Osteocyte (in vitro differentiated cells): ENCODE data around the gene ANGEL1. TPM values are rescaled to one million over a fixed set of nuclear protein-coding genes. Genes with fewer than 3 reads are reported as not detected.

ENCODE experiments used
- DNase-seq: peaks from one replicate; pipeline ENCODE4 v3.0.0; 2021; ENCODE audit warnings: mixed read lengths; ENCODE audit not compliant: unreplicated experiment; ENCODE audit errors: extremely low spot score
- H3K27ac Mint-ChIP-seq: one replicate; pipeline ENCODE4 v1.8.0; 2021; ENCODE audit warnings: mild to moderate bottlenecking, mixed read lengths; ENCODE audit not compliant: unreplicated experiment
- H3K27me3 Mint-ChIP-seq: one replicate; pipeline ENCODE4 v1.8.0; 2021; ENCODE audit warnings: mixed read lengths; ENCODE audit not compliant: unreplicated experiment
- H3K36me3 Mint-ChIP-seq: one replicate; pipeline ENCODE4 v1.8.0; 2021; ENCODE audit warnings: mixed read lengths; ENCODE audit not compliant: unreplicated experiment
- H3K4me1 Mint-ChIP-seq: one replicate; pipeline ENCODE4 v1.8.0; 2021; ENCODE audit warnings: mixed read lengths; ENCODE audit not compliant: unreplicated experiment
- H3K4me3 Mint-ChIP-seq: one replicate; pipeline ENCODE4 v1.8.0; 2021; ENCODE audit warnings: mild to moderate bottlenecking, moderate library complexity, mixed read lengths; ENCODE audit not compliant: unreplicated experiment
- H3K9me3 Mint-ChIP-seq: one replicate; pipeline ENCODE4 v1.8.0; 2021; ENCODE audit warnings: mixed read lengths; ENCODE audit not compliant: unreplicated experiment
- CTCF ChIP-seq: fragments of 200-600 bp; sonication (generic); IDR thresholded peaks from 2 replicates; pipeline ENCODE4 v1.5.0; 2021; ENCODE audit warnings: antibody characterized with exemption, mild to moderate bottlenecking, moderate library complexity
- total RNA-seq: library from RNA; stranded (reverse); gene quantifications from 2 replicates; pipeline ENCODE4 v1.2.1, GENCODE V29; 2021

The ANGEL1 gene
- total RNA-seq, 1 donor from 2014 or later: 18.7 TPM

- no peak for DNase-seq
- Mint-ChIP-seq H3K27me3 (peaks cover 23% of the 10 kb centered on the region), H3K4me1 (no peaks in the 10 kb centered on the region), H3K9me3 (no peaks in the 10 kb centered on the region), H3K4me3 (no peak overlapping the region), H3K36me3 (no peaks in the 10 kb centered on the region), H3K27ac (no peak overlapping the region)
- TF ChIP-seq CTCF: no peak
Observed at GRCh38 chr14:76820700-76821099, 8.0 kb upstream of the ANGEL1 start.

DNA sequence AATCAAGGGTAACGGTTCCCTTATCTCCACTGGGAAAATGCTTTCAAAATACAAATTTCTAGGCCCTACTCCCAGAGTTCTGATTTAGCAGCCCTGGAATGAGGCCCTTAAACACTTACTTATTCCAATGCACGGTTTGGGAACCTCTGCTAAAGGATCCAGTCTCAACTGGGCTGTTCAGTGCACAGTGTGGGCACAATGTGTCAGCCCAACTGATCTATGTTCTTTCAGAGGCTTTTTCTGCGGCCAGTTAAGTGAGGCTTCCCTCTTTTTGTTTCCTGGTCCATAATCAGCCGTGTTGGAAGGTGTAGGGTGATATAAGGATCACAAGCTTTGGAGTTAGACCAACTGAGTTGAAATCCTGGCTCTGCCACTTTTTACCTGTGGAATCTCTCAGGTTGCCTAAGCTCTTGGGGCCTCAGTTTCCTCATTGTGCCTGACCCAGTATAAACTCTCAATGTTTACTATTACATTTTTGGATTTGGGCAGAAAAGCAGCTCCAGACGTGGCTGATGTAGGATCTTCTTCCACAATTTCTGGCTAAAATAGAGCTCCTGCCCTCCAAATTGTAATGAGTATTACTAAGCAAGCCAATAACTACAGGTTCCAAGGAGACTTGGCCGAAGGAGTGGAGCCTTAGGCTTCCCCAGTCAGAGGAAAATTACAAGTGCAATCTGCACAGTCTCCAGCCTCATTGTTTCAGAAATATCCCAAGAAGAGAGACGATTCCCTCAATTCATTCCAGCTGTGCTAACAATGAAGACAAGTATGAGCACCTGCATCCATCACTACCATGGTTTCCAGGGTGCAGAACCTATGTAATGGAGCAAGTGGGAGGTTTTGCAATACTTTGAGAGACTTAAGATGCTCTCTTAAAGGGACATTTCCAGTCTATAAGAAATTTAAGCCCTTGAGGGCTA is 2.3 kb upstream of the ANGEL1 start:
- Mint-ChIP-seq H3K4me1 (peaks cover 19% of the 10 kb centered on the region), H3K9me3 (no peaks in the 10 kb centered on the region), H3K4me3 (no peak overlapping the region), H3K36me3 (no peaks in the 10 kb centered on the region), H3K27me3 (peaks cover 8% of the 10 kb centered on the region), H3K27ac (no peak overlapping the region)
- no peak for DNase-seq
- no peak for TF ChIP-seq CTCF

DNA sequence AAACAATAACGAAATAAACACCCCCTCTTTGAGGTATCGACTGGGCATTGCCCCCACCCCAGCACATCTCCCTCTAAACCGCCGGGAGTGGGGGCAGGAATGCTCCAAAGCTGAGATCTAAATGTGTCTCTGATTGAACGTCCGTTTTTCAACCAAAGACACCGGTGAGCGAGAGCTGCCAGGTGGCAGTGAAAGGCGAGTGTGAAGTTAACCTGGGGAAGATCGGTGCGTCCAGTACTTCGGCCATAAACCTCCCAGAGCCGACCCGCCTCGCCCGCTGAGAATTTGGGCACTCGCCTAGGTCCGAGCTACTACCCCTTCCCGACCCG is 625 bp downstream of the ANGEL1 start:
- H3K9me3 Mint-ChIP-seq: no peaks in the 10 kb centered on the region
- no peaks in the 10 kb centered on the region for H3K27me3 Mint-ChIP-seq
- DNase-seq: no peak
- peak overlapping the region; percentile 93 for H3K4me3 Mint-ChIP-seq
- H3K36me3 Mint-ChIP-seq: peaks cover 11% of the 10 kb centered on the region
- H3K27ac Mint-ChIP-seq: peak overlapping the region; percentile 73
- peaks cover 19% of the 10 kb centered on the region for H3K4me1 Mint-ChIP-seq
- no peak for TF ChIP-seq CTCF

GRCh38 chr14:76811561-76811960 is 1.1 kb downstream of the ANGEL1 start:
- Mint-ChIP-seq H3K4me1 (peaks cover 19% of the 10 kb centered on the region), H3K27ac (peak overlapping the region; percentile 73), H3K27me3 (no peaks in the 10 kb centered on the region), H3K9me3 (no peaks in the 10 kb centered on the region), H3K4me3 (peak overlapping the region; percentile 93), H3K36me3 (peaks cover 14% of the 10 kb centered on the region)
- DNase-seq: no peak
- TF ChIP-seq CTCF: no peak

DNA sequence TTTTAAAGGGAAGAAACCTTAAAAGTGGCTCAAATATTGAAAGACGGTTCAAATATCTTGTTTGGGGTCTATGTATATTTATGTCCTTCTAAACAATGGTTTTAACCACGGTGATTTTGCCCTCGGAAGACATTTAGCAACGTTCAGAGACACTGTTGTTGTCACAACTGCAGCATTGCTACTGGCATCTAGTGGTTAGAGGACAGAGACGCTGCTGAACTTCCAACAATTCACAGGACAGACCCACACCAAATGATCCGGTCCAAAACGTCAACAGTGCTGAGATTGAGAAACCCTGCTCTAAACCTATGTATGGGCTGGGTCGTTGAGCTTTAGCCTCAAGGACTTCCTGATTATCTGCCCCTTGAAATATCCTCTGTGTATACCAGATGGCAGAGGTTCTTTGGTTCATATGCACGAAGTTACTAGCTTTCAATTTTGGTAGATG is 1.7 kb downstream of the ANGEL1 start:
- Mint-ChIP-seq H3K9me3 (no peaks in the 10 kb centered on the region), H3K4me3 (peak overlapping the region; percentile 93), H3K4me1 (peaks cover 19% of the 10 kb centered on the region), H3K27me3 (no peaks in the 10 kb centered on the region), H3K36me3 (peaks cover 14% of the 10 kb centered on the region), H3K27ac (peak overlapping the region; percentile 70)
- no peak for DNase-seq
- TF ChIP-seq CTCF: peak; percentile 65
